PC-3 (cell line): ENCODE results near the gene HOXD12.

Source experiments
- EZH2phosphoT487 ChIP-seq: fragments of 300-600 bp; sonication (generic); IDR thresholded peaks from 2 replicates; pipeline ENCODE4 v1.6.1; 2018; ENCODE audit warnings: mild to moderate bottlenecking, antibody characterized with exemption, low read length, borderline replicate concordance
- TF ChIP-seq, protein P1 (sequence below): fragments of 300-600 bp; sonication (generic); conservative IDR thresholded peaks from 2 replicates; pipeline ENCODE4 v1.5.1; 2017; ENCODE audit warnings: antibody characterized with exemption, low read depth, mild to moderate bottlenecking, low read length

DNA sequence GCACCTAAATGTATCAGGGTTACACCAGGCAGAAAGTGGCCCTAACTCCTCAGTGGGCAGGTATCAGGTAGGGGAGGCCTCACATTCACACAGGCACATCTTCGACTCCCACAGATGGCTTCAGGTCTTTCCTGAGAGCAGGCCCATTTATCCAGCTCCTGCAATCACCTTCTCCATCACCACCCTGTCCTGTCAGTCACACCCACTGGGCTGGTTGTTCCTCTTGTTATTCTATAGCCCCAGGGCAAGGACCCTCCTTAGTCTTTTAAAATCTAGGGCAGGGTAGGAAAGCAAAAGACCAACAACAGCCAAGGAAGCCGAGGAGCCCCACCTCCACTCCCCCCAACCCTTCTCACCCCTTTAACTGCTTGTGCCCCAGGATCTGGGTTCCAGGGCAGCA lies 42.7 kb downstream of the HOXD12 start:
- TF ChIP-seq, protein P1, sequence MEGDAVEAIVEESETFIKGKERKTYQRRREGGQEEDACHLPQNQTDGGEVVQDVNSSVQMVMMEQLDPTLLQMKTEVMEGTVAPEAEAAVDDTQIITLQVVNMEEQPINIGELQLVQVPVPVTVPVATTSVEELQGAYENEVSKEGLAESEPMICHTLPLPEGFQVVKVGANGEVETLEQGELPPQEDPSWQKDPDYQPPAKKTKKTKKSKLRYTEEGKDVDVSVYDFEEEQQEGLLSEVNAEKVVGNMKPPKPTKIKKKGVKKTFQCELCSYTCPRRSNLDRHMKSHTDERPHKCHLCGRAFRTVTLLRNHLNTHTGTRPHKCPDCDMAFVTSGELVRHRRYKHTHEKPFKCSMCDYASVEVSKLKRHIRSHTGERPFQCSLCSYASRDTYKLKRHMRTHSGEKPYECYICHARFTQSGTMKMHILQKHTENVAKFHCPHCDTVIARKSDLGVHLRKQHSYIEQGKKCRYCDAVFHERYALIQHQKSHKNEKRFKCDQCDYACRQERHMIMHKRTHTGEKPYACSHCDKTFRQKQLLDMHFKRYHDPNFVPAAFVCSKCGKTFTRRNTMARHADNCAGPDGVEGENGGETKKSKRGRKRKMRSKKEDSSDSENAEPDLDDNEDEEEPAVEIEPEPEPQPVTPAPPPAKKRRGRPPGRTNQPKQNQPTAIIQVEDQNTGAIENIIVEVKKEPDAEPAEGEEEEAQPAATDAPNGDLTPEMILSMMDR: no peak
- no peak for TF ChIP-seq EZH2phosphoT487
